ENCODE data around the gene FCHSD2.

The FCHSD2 gene

DNA sequence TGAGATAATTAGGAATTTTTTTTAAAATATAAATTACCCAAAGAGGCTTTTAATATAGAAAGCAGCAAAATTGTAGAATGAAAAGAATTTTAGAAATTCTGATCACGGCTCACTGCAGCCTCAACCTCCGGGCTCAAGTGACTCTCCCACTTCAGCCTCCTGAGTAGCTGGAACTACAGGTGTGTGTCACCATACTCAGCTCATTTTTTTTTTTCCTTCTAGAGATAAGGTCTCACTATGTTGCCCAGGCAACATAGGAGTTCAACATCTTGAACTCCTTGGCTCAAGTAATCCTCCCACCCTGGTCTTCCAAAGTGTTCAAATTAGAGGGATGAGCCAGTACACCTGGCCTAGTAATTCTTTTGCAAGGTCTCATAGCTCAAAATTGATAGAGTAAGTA is 251.2 kb downstream of the FCHSD2 start:
- TF ChIP-seq, protein P1, sequence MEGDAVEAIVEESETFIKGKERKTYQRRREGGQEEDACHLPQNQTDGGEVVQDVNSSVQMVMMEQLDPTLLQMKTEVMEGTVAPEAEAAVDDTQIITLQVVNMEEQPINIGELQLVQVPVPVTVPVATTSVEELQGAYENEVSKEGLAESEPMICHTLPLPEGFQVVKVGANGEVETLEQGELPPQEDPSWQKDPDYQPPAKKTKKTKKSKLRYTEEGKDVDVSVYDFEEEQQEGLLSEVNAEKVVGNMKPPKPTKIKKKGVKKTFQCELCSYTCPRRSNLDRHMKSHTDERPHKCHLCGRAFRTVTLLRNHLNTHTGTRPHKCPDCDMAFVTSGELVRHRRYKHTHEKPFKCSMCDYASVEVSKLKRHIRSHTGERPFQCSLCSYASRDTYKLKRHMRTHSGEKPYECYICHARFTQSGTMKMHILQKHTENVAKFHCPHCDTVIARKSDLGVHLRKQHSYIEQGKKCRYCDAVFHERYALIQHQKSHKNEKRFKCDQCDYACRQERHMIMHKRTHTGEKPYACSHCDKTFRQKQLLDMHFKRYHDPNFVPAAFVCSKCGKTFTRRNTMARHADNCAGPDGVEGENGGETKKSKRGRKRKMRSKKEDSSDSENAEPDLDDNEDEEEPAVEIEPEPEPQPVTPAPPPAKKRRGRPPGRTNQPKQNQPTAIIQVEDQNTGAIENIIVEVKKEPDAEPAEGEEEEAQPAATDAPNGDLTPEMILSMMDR (IDR thresholded peaks at IDR 0.05): no peak

DNA sequence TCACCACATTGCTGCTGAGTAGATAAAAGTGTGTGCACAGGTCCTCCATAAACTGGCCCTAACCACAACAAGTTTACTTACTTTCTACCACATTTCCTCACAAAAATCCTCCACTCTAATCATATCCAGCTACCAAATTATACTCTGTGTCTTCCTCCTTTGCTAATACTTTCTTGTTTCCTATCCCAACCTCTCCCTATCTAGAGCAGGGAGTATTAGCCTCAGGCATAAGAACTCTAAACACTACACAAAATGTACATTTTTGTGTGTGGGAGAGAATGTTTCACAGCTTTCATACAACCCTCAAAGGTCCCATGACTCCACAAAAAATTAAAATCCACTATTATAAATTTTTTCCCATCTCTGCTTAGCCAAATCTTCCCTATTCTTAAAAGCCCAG is 255.5 kb downstream of the FCHSD2 start:
- TF ChIP-seq, protein P1 (IDR thresholded peaks at IDR 0.05): no peak

DNA sequence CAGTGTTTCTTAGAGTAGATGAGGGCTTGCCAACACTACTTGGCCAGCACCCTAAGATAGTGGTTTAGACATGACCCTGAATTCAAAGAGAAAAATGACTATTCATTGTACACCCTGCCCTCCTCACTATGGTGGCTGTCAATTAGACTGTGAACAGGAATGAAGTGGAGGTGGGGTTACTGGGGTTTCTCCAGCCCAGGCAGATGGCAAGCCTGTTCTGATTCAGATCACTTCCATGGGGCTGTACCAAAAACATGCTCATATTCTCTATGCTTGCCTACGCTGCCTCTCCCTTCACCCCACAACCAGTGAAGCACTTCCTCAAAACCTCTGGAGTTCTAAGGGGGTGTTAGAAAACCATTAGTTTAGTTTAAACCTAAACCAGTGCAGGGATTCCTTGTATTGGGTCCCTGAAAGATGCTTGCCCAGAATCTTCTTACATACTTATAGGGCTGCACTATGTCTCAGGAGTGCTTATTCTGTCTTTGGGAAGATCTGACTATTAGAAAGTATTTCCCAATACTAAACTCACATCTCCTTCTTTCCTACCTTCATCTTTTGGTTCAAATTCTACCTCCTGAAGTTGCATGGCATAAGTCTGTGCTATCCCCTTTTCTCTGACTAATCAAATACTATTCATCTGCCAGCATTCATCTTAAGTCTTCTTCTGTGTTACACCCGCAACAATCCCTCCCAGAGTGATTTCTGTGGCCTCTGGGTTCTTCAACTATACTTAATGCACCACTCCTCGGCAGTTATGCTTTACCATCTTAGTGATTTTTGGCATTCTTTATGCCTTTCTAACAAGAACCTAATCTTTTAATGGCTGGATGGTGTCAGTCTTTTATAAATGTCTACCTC is 256.1 kb downstream of the FCHSD2 start:
- TF ChIP-seq, protein P1 (IDR thresholded peaks at IDR 0.05): no peak

DNA sequence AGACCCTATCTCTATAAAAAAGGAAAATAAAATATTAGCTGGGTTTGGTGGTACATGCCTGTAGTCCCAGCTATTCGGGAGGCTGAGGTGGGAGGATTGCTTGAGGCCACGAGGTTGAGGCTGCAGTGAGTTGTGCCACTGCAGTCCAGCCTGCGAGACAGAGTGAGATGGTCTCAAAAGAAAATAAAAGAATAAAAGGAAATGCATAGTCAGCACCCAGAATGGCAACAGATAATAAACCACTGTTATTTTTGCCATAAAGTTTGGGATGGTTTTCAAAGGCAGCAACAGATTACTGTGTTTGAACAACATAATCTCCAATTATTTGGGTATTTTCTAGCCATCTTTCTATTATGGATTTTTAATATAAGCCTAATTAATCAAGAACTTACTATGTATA is 266.0 kb downstream of the FCHSD2 start:
- TF ChIP-seq, protein P1 (IDR thresholded peaks at IDR 0.05): no peak

DNA sequence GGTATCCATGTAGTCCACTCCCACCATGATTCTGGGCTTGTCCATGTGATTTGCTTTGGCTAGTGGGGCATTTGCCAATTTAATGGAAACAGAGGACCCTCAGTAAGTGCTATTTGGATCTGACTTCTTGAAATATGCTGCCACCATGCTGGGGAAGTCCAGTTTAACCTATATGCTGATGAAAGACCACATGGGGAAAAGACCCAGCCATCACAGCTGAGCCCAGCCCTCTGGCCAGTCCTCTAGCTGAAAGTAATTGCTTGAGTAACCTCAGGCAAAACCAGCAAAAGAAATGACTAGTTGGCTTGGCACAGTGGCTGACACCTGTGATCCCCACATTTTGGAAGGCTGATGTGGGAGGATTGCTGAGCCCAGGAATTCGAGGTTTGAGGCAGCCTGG is 266.4 kb downstream of the FCHSD2 start:
- TF ChIP-seq, protein P1 (IDR thresholded peaks at IDR 0.05): no peak

DNA sequence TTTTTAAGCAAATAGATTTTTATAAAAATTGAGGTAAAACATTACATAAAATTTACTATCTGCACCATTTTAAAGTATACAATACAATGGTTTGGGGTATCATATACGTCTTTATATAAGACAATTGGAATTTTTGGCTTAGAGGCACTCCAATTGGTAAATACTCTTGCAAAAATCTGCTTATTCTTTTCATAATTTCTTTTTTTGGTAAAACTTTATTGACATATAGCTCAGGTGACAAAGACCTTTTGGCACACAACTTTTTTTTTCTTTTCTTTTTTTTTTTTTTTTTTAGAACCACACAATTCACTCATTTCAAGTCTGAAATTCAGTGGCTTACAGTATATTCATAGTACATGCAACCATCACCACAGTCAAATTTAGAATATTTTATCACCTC is 270.1 kb downstream of the FCHSD2 start:
- TF ChIP-seq, protein P1 (IDR thresholded peaks at IDR 0.05): no peak

DNA sequence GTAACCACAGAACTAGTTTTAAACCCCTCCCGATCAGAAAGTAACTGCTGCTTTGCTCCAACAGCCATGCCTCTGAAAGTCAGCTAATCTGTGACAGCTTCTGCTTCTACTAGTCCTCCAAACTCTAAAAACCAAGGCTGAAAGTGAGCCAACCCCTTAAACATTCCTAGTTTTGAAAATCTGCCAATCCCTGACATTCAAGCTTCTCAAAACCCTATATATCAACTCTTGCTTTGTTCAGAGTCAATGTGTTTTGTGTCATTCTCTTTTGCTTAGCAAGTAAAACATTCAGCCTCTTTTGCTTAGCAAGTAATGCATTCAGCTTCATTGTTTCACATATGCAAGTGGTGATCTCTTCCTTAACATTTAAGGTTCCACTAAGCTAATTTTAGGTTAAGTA is 271.0 kb downstream of the FCHSD2 start:
- TF ChIP-seq, protein P1 (IDR thresholded peaks at IDR 0.05): no peak
